ENCODE results near the gene PPP2R2C.

The PPP2R2C gene

GRCh38 chr4:6492027-6492590 is 19.7 kb upstream of the PPP2R2C start:
- Histone ChIP-seq H3K4me3 (ENCODE audit: low read depth, low read length) (no peak overlapping the region), H3K4me1 (no peaks in the 10 kb centered on the region), H3K9me3 (peaks cover 4% of the 10 kb centered on the region; the same call in 1 of the 2 replicates), H3K27me3 (no peaks in the 10 kb centered on the region; the same call in 1 of the 2 replicates), H3K36me3 (no peaks in the 10 kb centered on the region)
- DNase-seq = no peak
- TF ChIP-seq CTCF (IDR thresholded peaks at IDR 0.05; ENCODE audit: low read depth, low read length) = no peak

GRCh38 chr4:6491235-6491634 is 18.8 kb upstream of the PPP2R2C start:
- H3K4me1 ChIP-seq = no peaks in the 10 kb centered on the region
- TF ChIP-seq CTCF (IDR thresholded peaks at IDR 0.05; ENCODE audit: low read depth, low read length) = no peak
- no peaks in the 10 kb centered on the region; the same call in 1 of the 2 replicates for H3K27me3 ChIP-seq
- H3K36me3 ChIP-seq = no peaks in the 10 kb centered on the region
- peaks cover 4% of the 10 kb centered on the region; the same call in 1 of the 2 replicates for H3K9me3 ChIP-seq
- DNase-seq = no peak
- no peak overlapping the region for H3K4me3 ChIP-seq (ENCODE audit: low read depth, low read length)

GRCh38 chr4:6489927-6490326 is 17.5 kb upstream of the PPP2R2C start:
- no peak for DNase-seq
- H3K36me3 ChIP-seq = no peaks in the 10 kb centered on the region
- H3K9me3 ChIP-seq = peaks cover 4% of the 10 kb centered on the region; the same call in 1 of the 2 replicates
- TF ChIP-seq CTCF (IDR thresholded peaks at IDR 0.05; ENCODE audit: low read depth, low read length) = no peak
- no peaks in the 10 kb centered on the region; the same call in 1 of the 2 replicates for H3K27me3 ChIP-seq
- H3K4me3 ChIP-seq (ENCODE audit: low read depth, low read length) = no peak overlapping the region
- no peaks in the 10 kb centered on the region for H3K4me1 ChIP-seq

- peaks cover 4% of the 10 kb centered on the region; the same call in 1 of the 2 replicates for H3K9me3 ChIP-seq
These were observed 15.1 kb upstream of the PPP2R2C start for GRCh38 chr4:6487466-6487865.

GRCh38 chr4:6480534-6481088 is 8.2 kb upstream of the PPP2R2C start:
- no peak for DNase-seq

More at GRCh38 chr4:6487466-6487865, 15.1 kb upstream of the PPP2R2C start:
- Histone ChIP-seq H3K36me3 (no peaks in the 10 kb centered on the region), H3K4me3 (ENCODE audit: low read depth, low read length) (no peak overlapping the region), H3K4me1 (no peaks in the 10 kb centered on the region), H3K27me3 (peaks cover 2% of the 10 kb centered on the region; the same call in 1 of the 2 replicates)
- DNase-seq = no peak
- TF ChIP-seq CTCF (IDR thresholded peaks at IDR 0.05; ENCODE audit: low read depth, low read length) = no peak

More at GRCh38 chr4:6480534-6481088, 8.2 kb upstream of the PPP2R2C start:
- no peaks in the 10 kb centered on the region for H3K36me3 ChIP-seq
- no peaks in the 10 kb centered on the region for H3K9me3 ChIP-seq
- peaks cover 22% of the 10 kb centered on the region for H3K27me3 ChIP-seq
- H3K4me1 ChIP-seq = no peaks in the 10 kb centered on the region
- no peak for TF ChIP-seq CTCF (IDR thresholded peaks at IDR 0.05; ENCODE audit: low read depth, low read length)
- H3K4me3 ChIP-seq (ENCODE audit: low read depth, low read length) = no peak overlapping the region
